H1 (cell line): Measurements from ENCODE around the gene SRCIN1. TPM values are rescaled to one million over a fixed set of nuclear protein-coding genes. Genes with fewer than 3 reads are reported as not detected.

Source experiments
- CTCF ChIA-PET: fragments of 300-600 bp; sonication (Branson Sonifier 250); formaldehyde crosslinking; loops from one replicate; lab custom pipeline; 2021; ENCODE audit not compliant: partially characterized antibody; lab: Charles Lee
- POLR2A ChIA-PET: fragments of 300-600 bp; sonication (Branson Sonifier 250); formaldehyde crosslinking; loops from one replicate; lab custom pipeline; 2021; ENCODE audit warnings: inconsistent platforms; ENCODE audit not compliant: partially characterized antibody; lab: Charles Lee
- DNase-seq, 2 experiments: peaks; one replicate each; pipeline versions ENCODE4 v3.0.0 to v3.0.0-alpha.2; 2010 to 2022; ENCODE audit warnings: low spot score in 2 of 2, low read depth in 1 of 2, mixed read lengths in 1 of 2
- FAIRE-seq: peaks from 2 replicates; lab custom pipeline; 2011; peaks lifted over from hg19 to GRCh38; lab: Jason Lieb, UNC
- H2AFZ ChIP-seq: 2 replicates; pipeline ENCODE4 v1.8.1; 2012; ENCODE audit warnings: low read length, inconsistent platforms
- H2AK5ac ChIP-seq: 2 replicates; pipeline ENCODE4 v1.6.1; 2013; ENCODE audit warnings: low read depth, low read length
- H2BK120ac ChIP-seq: replicated peaks from 2 replicates; pipeline ENCODE3; 2013; ENCODE audit warnings: low read depth, low read length, inconsistent platforms
- H2BK12ac ChIP-seq: 2 replicates; pipeline ENCODE4 v1.6.1; 2013; ENCODE audit warnings: low read depth, low read length
- H2BK15ac ChIP-seq: 2 replicates; pipeline ENCODE4 v1.6.1; 2013; ENCODE audit warnings: low read length
- H2BK20ac ChIP-seq: 2 replicates; pipeline ENCODE4 v1.6.1; 2013; ENCODE audit warnings: low read length
- H2BK5ac ChIP-seq: 2 replicates; pipeline ENCODE4 v1.6.1; 2013; ENCODE audit warnings: low read depth, low read length
- H3K14ac ChIP-seq: 2 replicates; pipeline ENCODE4 v1.6.1; 2013; ENCODE audit warnings: inconsistent platforms; ENCODE audit not compliant: insufficient read length
- H3K18ac ChIP-seq: 2 replicates; pipeline ENCODE4 v1.6.1; 2013; ENCODE audit warnings: low read length; ENCODE audit errors: extremely low read depth
- H3K23ac ChIP-seq: 2 replicates; pipeline ENCODE4 v1.6.1; 2013; ENCODE audit warnings: inconsistent platforms; ENCODE audit not compliant: insufficient read length
- H3K23me2 ChIP-seq: 2 replicates; pipeline ENCODE4 v1.6.1; 2013; ENCODE audit warnings: low read depth, low read length
- H3K27ac ChIP-seq: 2 replicates; pipeline ENCODE4 v1.6.1; 2011; ENCODE audit warnings: low read depth, low read length, inconsistent platforms
- H3K27me3 ChIP-seq, 4 experiments: replicated peaks in 1 of 4; 1 replicate in 1 of 4; 2 replicates in 3 of 4; pipeline versions ENCODE4 v1.6.1 to v1.8.1; 2011 to 2013; ENCODE audit warnings: low read length in 3 of 4, mild to moderate bottlenecking in 3 of 4, inconsistent platforms in 2 of 4, mixed read lengths in 2 of 4, moderate library complexity in 1 of 4; ENCODE audit not compliant: control insufficient read depth in 3 of 4, insufficient read depth in 3 of 4; ENCODE audit errors: extremely low read depth in 1 of 4
- H3K36me3 ChIP-seq, 4 experiments: 2 replicates each; pipeline versions ENCODE4 v1.6.1 to v1.8.1; 2011 to 2013; ENCODE audit warnings: mild to moderate bottlenecking in 4 of 4, low read length in 3 of 4, moderate library complexity in 2 of 4, control low read depth in 1 of 4, inconsistent platforms in 1 of 4; ENCODE audit not compliant: insufficient read depth in 4 of 4, control insufficient read depth in 2 of 4
- H3K4ac ChIP-seq: replicated peaks from 2 replicates; pipeline ENCODE3; 2013; ENCODE audit warnings: low read length, low read depth, mixed read lengths, inconsistent platforms; ENCODE audit not compliant: insufficient read length
- H3K4me1 ChIP-seq, 4 experiments: replicated peaks in 1 of 4; 1 replicate in 1 of 4; 2 replicates in 3 of 4; pipeline versions ENCODE4 v1.6.1 to v1.8.1; 2011 to 2013; ENCODE audit warnings: low read length in 3 of 4, inconsistent platforms in 2 of 4, mixed read lengths in 1 of 4; ENCODE audit not compliant: insufficient read depth in 4 of 4, control insufficient read depth in 3 of 4
- H3K4me2 ChIP-seq, 2 experiments: 2 replicates each; pipeline versions ENCODE4 v1.6.1 to v1.8.1; 2011 to 2013; ENCODE audit warnings: low read depth in 2 of 2, low read length in 2 of 2, control low read depth in 1 of 2, inconsistent platforms in 1 of 2, mild to moderate bottlenecking in 1 of 2; ENCODE audit not compliant: insufficient read depth in 1 of 2
- H3K4me3 ChIP-seq, 4 experiments: fragments of 200-600, 300-600 bp in 1 of 4; sonication (generic), shearing (Covaris generic), sonication (Bioruptor Twin) in 1 of 4; 2 replicates each; pipeline versions ENCODE4 v1.5.1 to v1.8.1; 2011 to 2016; ENCODE audit warnings: low read length in 4 of 4, low read depth in 3 of 4, control low read depth in 2 of 4, inconsistent platforms in 2 of 4, mild to moderate bottlenecking in 2 of 4, mixed read lengths in 1 of 4, moderate library complexity in 1 of 4; ENCODE audit not compliant: insufficient read depth in 2 of 4; ENCODE audit errors: extremely low read depth in 1 of 4
- H3K56ac ChIP-seq: replicated peaks from 2 replicates; pipeline ENCODE3; 2013; ENCODE audit warnings: low read depth, mild to moderate bottlenecking, mixed read lengths, low read length, inconsistent platforms; ENCODE audit not compliant: insufficient read length
- H3K79me1 ChIP-seq: 2 replicates; pipeline ENCODE4 v1.6.1; 2013; ENCODE audit warnings: low read depth, low read length, control low read depth
- H3K79me2 ChIP-seq, 2 experiments: 2 replicates each; pipeline versions ENCODE4 v1.6.1 to v1.8.1; 2012 to 2013; ENCODE audit warnings: low read length in 2 of 2, mild to moderate bottlenecking in 2 of 2, inconsistent platforms in 1 of 2; ENCODE audit not compliant: insufficient read depth in 2 of 2, control insufficient read depth in 1 of 2
- H3K9ac ChIP-seq, 4 experiments: replicated peaks in 1 of 4; 1 replicate in 1 of 4; 2 replicates in 3 of 4; pipeline versions ENCODE4 v1.6.1 to v1.8.1; 2011 to 2013; ENCODE audit warnings: low read depth in 3 of 4, low read length in 3 of 4, control low read depth in 2 of 4, mild to moderate bottlenecking in 2 of 4, moderate library complexity in 2 of 4, inconsistent platforms in 1 of 4; ENCODE audit errors: extremely low read depth in 1 of 4
- H3K9me3 ChIP-seq, 2 experiments: 2 replicates each; pipeline versions ENCODE4 v1.6.1 to v1.8.1; 2012 to 2013; ENCODE audit warnings: mild to moderate bottlenecking in 2 of 2, moderate library complexity in 2 of 2, control low read depth in 1 of 2, inconsistent platforms in 1 of 2, low read depth in 1 of 2, low read length in 1 of 2, mixed read lengths in 1 of 2; ENCODE audit not compliant: insufficient read depth in 2 of 2
- H4K20me1 ChIP-seq, 2 experiments: replicated peaks in 1 of 2; 2 replicates each; pipeline versions ENCODE3 to v1.8.1; 2011 to 2013; ENCODE audit warnings: inconsistent platforms in 2 of 2, low read length in 2 of 2, mild to moderate bottlenecking in 1 of 2; ENCODE audit not compliant: insufficient read depth in 2 of 2, control insufficient read depth in 1 of 2
- H4K5ac ChIP-seq: 2 replicates; pipeline ENCODE4 v1.6.1; 2013; ENCODE audit warnings: low read length, low read depth, mixed read lengths, inconsistent platforms; ENCODE audit not compliant: insufficient read length
- H4K8ac ChIP-seq: 2 replicates; pipeline ENCODE4 v1.8.0; 2013; ENCODE audit warnings: mild to moderate bottlenecking, moderate library complexity, low read length, inconsistent platforms; ENCODE audit not compliant: insufficient read depth; ENCODE audit errors: extremely low read depth
- H4K91ac ChIP-seq: replicated peaks from 2 replicates; pipeline ENCODE3; 2013; ENCODE audit warnings: low read length, mixed read lengths, inconsistent platforms; ENCODE audit not compliant: insufficient read length
- ASH2L ChIP-seq: fragments of 200-600, 300-600 bp; sonication (generic); IDR thresholded peaks from one replicate; pipeline ENCODE4 v1.7.1; 2017; ENCODE audit warnings: low read length
- KDM1A ChIP-seq: fragments of 200-600, 300-600 bp; sonication (generic); IDR thresholded peaks from 2 replicates; pipeline ENCODE4 v1.7.1; 2016; ENCODE audit warnings: mild to moderate bottlenecking, low read length, borderline replicate concordance
- RBBP5 ChIP-seq: IDR thresholded peaks from 2 replicates; pipeline ENCODE4 v1.7.1; 2012; ENCODE audit warnings: low read depth, mild to moderate bottlenecking, inconsistent platforms, low read length, moderate library complexity, borderline replicate concordance
- RFX5 ChIP-seq: IDR thresholded peaks from 2 replicates; pipeline ENCODE4 v1.6.1; 2011; ENCODE audit warnings: low read depth, low read length, improper control_type of control experiment, borderline replicate concordance
- SP1 ChIP-seq: IDR thresholded peaks from 2 replicates; pipeline ENCODE4 v1.6.1; 2011; ENCODE audit warnings: low read depth, low read length
- SP4 ChIP-seq: IDR thresholded peaks from 2 replicates; pipeline ENCODE4 v1.6.1; 2012; ENCODE audit warnings: low read length, inconsistent platforms
- TAF1 ChIP-seq: IDR thresholded peaks from 2 replicates; pipeline ENCODE4 v1.6.1; 2011; ENCODE audit warnings: mild to moderate bottlenecking, low read depth, low read length
- WGBS, 2 experiments: shearing (Covaris generic) in 1 of 2; methylation state at CpG; one replicate each; pipeline versions ENCODE4 v1.1.6 to v1.1.7; 2013 to 2015; ENCODE audit warnings: low lambda C conversion rate in 2 of 2, mixed read lengths in 2 of 2, inconsistent platforms in 1 of 2, low coverage in 1 of 2, missing lambda C conversion rate in 1 of 2; ENCODE audit not compliant: insufficient replicate concordance in 2 of 2, insufficient coverage in 1 of 2, insufficient read length in 1 of 2; ENCODE audit errors: extremely low coverage in 1 of 2, missing lambda C conversion rate in 1 of 2; 5-methylcytosine and 5-hydroxymethylcytosine counted together
- polyA plus RNA-seq, 7 experiments: library from polyadenylated mRNA; depleted of rRNA in 3 of 7; stranded (reverse) in 5 of 7; unstranded in 2 of 7; fragments of >200 nt in 5 of 7; fragments of 200-250 nt in 2 of 7; gene quantifications; 1 replicate in 5 of 7; 2 replicates in 1 of 7; 4 replicates in 1 of 7; pipeline versions ENCODE4 v1.2.1 to v1.2.3, GENCODE V29; 2011 to 2013; ENCODE audit warnings: missing spikeins in 2 of 7, mixed read lengths in 2 of 7
- total RNA-seq: library from RNA; stranded (reverse); fragmentation: NEBNext Ultra II Directional; extraction: Animal tissue kit (Norgen Biotek cat#: 25700); gene quantifications from 2 replicates; pipeline ENCODE4 v1.2.1, GENCODE V29; 2021

SRCIN1 gene
- total and polyA plus RNA-seq, 2 of the 8 experiments (the other 6 are each of a cell fraction or from before 2014, with no cell fraction given): 2.8 to 3.8 TPM

DNA sequence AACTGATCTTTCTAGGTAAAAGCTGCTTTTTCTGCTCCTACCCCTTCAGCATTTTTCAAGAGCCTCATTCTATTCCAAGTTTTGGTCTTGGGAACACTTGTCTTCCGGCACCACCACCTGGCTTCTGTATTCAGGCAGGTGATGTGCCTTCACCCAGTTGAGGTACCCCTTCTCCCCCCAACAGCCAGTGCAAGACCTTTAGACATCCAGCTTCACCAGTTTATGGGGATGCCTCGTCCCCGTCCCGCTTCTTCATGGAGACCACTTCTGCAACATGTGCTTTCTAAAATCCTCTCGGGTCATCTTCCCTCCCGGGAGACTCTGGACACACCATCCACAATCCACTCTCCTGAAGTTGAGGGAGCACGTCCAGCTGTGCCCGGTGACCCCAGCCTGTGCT, 69.9 kb downstream of the SRCIN1 start:
- DNase-seq (no peak), FAIRE-seq (no peak)
- Histone ChIP-seq H3K27ac (no peak overlapping the region), H3K23me2 (no peaks in the 10 kb centered on the region), H3K4me1 (peaks cover 0 to 19% (median 5%) of the 10 kb centered on the region in 4 experiments; a peak in 5 of 7 replicates), H3K14ac (no peak overlapping the region), H3K4me2 (no peak overlapping the region), H3K27me3 (peaks cover 0 to 7% (median 1%) of the 10 kb centered on the region in 4 experiments; a peak in 3 of 7 replicates), H2AK5ac (no peak overlapping the region), H2BK20ac (no peak overlapping the region), H3K36me3 (no peaks in the 10 kb centered on the region), H3K9me3 (no peaks in the 10 kb centered on the region), H2AFZ (no peak overlapping the region), H3K4ac (no peak overlapping the region), H2BK120ac (no peak overlapping the region), H4K20me1 (no peaks in the 10 kb centered on the region), H3K23ac (no peak overlapping the region), H2BK15ac (no peak overlapping the region), H4K91ac (no peak overlapping the region), H3K79me1 (no peaks in the 10 kb centered on the region), H4K8ac (no peak overlapping the region), H2BK5ac (no peak overlapping the region), H3K9ac (0 out of 7 replicates have a peak overlapping the region, but pooled peaks of 1 of the 4 experiments have one; percentile 1), H3K4me3 (no peak overlapping the region), H3K79me2 (no peaks in the 10 kb centered on the region), H3K56ac (no peak overlapping the region), H4K5ac (no peak overlapping the region), H3K18ac (no peak overlapping the region), H2BK12ac (no peak overlapping the region)
- CTCF ChIA-PET: interaction anchor here (0.8 to 38.1 kb wide), 12 partner anchors 16 to 187 kb away, joined by 3 to 914 read pairs (median 12); partner anchors contain the start of gene SRCIN1
- POLR2A ChIA-PET: interaction anchor here (1.0 to 2.1 kb wide), 2 partner anchors 12 to 25 kb away, joined by 5 to 7 read pairs; no protein-coding TSS in a partner anchor
- TF ChIP-seq KDM1A: no peak
- no peak for TF ChIP-seq SP1
- TF ChIP-seq SP4: no peak
- TF ChIP-seq RBBP5: no peak
- TF ChIP-seq ASH2L: no peak
- no peak for TF ChIP-seq TAF1
- TF ChIP-seq RFX5: no peak
- WGBS, 2 experiments: 90% methylated on average over 8 of the region's 8 CpGs; no CpG with 5 or more reads in 1 of the 2 experiments
